GM21619 (cell line): ENCODE results near the gene NREP.
"Not testable (repeated sequence)": the region's sequence is repeated elsewhere in the genome, so short reads cannot be mapped to it uniquely, and the experiment has no call there.

Experiments
- ATAC-seq: cut with Tn5 transposase; IDR thresholded peaks from one replicate; pipeline ENCODE4 v1.9.1; 2021; ENCODE audit not compliant: unreplicated experiment

Gene NREP

DNA sequence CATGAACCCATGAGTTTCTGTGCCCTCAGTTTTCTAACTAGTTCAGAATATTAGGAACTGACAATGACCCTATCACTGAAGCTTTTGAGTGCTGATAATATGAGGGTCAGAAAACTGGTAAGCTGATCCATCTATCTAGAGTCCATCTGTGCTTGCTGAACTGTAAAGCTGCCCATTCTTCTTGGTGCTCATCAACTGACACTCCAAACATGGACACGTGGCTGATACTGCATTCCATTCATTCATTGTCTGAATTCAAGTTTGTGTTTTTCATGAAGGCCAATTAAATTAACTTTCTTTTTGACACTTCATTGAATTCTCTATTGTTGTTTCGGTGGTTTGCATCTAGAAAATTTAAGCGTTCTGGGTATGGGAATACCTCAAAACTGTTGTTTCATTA is 17.6 kb downstream of the NREP start:
- no peak for ATAC-seq

DNA sequence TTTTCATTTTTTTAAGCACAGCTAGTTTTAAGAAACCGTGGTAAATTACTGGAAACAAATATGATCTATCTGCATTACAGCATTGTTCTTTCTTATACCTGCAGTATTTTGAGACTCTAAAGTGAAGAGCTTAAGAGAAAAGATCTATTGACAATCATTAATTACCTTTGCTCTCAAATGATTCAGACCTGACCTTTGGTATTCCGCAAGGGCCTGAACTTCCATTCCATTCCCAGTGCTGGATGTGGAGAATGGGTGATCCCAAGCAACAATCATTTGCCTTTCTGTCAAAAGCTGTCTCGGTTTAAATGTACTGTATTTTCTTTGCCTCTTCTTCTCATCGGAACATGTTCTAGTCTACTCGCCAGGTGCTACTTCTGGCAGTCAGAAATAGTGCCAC is 18.9 kb downstream of the NREP start:
- no peak for ATAC-seq

DNA sequence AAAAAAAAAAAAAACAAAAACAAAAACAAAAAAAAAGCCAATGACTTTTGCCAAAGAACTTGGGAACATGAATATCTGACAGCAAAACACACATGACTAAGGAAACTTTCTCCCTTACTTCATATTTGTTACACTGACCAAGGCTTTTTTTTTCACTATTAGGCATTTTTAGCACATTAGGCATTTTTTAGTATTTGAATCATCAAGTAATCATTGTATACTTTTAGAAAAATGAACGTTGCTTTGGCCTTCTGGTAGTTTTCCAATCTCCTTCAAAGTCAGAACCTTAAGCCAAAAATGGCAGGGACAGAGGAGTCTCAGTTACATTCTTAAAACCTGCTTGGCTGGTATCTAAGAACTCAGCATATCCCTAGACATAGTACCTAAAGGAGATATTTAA is 19.3 kb downstream of the NREP start:
- ATAC-seq, result no peak

DNA sequence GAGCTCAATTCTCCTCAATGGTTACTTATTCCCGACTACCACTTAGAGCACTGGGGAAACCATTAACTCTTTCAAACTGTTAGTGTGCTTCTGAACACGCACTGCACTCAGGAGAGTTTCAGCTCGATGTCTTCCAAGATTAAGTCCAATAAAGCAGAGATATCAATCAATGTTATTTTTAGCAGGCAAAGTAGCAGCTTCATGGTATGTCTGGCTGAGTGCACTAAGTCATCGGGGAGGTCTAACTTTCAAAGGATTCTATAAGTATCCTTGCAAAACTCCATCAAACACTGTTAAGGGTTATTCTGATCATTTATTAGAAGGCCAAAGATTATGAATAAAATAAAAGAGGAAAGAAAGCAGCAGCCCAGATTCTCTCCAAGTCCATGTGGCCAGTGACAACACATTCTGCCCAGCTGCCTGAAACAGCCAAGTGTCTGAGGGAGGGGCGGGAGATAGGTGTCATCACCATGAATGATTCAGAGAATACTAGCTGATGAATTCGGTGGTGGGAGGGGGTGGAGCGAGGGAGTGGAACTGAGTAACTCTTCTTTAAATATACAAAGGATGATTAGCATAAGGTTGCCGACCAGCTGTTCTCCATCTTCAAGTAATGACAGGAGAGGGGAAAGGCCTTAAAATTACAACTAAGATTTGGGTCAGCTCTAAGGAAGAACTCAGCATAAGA is 21.3 kb downstream of the NREP start:
- no peak for ATAC-seq

DNA sequence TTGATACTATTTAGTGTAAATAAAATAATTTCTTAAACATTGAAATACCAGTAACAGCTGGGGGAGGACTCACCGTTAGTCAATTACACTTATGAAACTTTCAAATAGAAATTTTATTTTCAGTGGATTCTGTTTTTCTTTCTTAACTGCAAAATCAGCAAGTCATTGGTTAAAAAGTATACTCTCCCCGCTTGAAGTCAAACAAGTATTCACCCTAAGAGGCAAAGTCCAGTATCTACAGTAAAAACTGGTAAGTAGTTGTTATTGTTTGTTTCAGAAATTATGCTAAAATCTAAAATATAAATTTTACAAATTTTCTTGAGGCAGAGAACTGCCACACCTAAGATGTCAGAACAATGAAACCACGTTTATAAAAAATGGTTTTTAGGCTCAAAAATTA is 22.4 kb downstream of the NREP start:
- no peak for ATAC-seq

DNA sequence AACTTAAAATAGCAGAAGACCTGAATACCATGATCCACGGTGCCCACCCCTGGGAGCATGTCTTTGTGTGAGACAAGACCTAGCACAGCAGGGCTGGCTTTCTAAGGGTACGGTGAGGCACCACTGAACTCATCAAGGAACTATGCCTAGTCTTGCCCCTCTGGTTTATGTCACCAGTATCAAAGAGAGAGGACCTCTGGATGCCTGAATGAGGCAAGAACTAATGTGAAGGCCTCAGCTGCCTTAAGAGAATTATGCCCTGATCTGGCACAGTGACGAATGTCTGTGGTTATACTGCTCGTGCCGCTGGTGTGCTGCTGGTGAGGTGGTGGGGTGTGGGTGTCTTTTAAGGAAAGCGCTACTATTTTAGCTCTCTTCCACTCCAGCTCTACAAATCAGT is 23.0 kb downstream of the NREP start:
- ATAC-seq, result no peak

DNA sequence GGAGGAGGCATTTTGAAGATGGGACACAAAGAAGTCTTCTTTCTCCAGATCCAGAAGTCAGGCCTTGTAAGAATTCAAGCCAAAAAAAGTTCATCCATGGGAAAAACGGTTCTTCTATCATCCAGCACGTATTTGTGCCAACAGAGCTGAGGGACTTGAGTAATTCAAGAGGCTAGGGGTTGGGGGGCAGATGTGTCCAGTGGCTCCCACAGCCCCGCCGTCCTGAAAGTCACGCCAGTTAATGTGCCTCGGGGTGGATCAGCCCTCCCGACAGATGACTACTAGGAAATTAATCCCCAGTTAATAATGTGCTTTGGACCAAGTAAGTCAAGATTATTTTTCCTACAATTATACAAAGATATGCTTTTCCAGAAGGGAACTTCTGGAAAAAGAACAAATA is 23.4 kb downstream of the NREP start:
- no peak for ATAC-seq

DNA sequence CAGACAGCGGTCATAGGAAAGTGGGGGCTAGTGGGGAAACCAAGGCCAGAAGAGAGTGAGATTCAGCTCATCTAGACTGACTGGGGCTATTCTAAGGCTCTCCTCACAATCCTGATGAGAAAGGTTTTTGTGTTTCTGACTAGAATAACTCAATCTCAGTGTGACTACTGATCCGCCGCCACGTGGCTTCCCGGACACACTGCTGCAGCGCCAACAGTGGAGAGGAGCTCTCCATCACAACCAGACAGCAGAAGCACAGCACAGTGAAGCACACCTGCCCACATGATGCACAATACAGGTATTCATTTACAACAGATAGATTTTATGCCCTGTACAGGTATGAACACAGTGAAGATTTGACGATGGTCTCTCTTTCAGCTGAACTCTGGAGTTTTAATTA is 25.4 kb downstream of the NREP start:
- no peak for ATAC-seq

DNA sequence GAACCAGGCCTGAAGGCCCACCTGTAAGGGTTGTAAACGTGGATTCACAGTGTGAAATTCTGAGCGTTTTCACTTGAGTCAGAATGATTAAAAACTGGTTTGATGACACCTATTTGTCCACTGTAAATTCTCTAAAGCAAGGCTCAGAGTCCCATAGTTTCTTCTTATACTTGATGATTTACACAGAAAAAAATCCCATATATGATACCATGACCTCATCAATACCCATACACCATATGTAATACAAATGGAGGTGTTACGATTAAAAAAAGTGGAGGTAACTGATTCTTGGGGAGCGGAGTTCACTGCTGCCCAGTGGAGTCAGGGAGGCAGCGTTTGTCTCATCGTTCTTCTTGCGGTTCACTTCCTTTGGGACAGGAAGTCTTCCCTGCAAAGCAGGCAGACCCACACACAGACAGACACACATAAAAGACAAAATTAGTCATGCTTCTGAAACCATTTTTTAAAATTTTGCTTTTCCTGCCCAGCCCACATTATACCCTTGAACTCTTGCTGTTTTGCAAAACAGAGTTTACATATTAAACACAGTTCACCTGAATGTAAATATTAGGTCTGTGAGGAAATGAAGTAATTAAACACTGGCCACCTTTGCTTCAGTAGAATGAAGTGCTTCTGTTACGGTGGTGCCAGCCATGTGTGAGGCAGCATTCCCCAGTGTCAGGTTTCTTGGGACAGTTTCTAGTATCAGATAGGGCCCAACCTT is 26.2 kb downstream of the NREP start:
- ATAC-seq, result peak; percentile 54

DNA sequence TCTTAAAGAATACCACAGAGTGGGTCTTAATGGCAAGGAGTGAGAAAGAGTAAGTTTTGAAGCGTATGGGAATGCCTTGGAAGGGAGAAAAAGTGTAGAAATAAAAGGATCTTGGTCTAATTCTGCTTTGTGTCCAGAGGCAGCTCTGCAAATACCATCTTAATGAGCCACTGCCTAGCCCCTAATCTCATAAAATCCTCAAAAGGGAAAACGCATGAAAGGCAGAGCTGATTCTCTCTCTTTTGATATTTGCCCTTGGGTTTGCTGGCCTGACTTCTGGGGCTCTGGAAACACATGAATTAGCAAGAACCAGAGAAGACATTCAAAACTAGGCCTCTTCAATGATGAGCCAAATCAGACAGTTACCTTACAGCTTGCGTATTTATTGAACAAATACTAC is 28.1 kb downstream of the NREP start:
- no peak for ATAC-seq

DNA sequence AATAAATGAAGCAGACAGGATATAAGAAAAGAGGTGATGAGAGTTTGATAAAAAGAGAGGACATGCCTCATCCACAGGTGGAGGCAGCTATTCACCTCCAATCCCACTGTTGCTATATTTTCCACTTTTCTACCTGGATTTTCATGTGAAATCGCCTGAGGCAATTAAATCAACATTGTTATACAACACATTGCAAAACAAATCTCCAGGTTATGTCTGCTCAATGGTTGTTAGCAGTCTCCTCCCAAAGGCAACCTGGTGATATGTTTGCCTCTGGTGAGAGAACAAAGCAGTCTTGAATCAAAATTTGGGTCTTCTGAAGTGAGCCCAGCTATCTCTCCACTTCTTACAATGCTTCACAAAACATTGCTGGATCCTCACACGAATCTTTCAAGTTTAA is 30.0 kb downstream of the NREP start:
- no peak for ATAC-seq

DNA sequence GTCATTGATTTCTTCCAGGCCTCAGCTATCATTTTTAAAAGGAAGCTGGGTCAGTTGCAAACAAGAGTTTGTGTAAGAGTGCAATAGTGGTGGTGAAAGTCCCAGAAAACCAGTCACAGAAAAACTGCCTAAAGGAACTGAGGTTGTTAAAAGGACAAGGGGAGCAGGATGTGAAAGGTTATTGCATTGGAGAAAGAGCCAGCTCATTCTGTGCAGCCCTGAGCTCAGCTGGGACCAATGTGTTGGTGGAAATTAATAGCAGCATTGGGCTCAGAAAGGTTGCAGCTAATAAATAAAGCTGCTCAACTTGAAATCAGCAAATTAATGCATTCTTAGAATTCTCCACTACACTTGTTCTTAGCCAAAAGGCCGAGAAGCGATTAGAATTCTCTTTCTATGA is 34.9 kb downstream of the NREP start:
- ATAC-seq, result no peak

DNA sequence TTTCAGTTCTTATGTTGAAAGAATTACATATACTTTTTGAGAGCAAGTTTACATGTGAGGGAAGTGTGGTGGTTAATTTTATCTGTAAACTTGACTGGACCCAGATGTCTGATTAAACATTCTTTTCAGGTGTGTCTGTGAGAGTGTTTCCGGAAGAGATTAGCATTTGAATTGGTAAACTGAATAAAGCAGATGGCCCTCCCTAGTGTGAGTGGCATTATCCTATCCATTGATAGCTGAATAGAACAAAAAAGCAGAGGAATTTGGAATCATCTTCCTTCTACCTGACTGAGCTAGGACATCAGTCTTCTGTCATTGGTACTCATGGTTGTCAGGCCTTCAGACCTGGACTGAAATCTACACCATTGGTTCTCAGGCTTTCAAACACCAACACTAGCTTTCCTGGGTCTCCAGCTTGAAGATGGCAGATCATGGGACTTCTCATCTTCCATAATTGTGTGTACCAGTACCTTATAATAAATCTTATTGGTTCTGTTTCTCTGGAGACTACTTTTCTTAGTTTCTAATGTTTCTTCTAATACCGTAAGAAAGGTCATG is 36.6 kb downstream of the NREP start:
- ATAC-seq, result no peak

DNA sequence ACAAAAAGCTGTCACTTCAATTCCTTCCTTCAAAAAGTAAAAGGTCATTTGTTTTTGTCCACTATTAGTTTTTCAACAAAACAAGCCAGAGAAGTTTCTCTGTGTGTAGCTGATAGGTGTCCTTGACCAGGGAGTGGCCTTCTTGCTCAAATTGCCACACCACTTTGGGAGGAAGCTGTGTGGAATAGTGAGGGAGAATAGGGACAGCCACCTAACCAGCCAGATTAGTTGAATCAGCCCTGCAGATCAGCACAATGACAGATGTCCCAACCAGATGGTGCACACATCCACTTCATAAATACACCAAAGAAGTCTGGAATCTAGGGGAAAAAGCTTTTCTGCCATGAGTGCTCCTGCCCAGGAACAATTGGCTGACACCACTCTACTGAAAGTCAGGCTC is 37.2 kb downstream of the NREP start:
- ATAC-seq, result no peak

DNA sequence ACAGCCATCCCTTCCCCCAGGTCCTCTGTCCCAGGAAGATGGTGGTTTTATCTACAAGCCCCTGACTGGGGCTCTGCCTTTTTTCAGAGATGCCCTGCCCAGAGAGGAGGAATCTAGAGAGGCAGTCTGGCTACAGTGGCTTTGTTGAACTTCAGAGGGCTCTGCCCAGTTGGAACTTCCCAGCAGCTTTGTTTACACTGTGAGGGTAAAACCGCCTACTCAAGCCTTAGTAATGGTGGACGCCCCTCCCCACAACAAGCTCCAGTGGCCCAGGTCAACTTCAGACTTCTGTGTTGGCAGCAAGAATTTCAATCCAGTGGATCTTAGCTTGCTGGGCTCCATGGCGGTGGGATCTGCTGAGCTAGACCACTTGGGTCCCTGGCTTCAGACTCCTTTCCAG is 40.2 kb downstream of the NREP start:
- not testable (repeated sequence) for ATAC-seq

DNA sequence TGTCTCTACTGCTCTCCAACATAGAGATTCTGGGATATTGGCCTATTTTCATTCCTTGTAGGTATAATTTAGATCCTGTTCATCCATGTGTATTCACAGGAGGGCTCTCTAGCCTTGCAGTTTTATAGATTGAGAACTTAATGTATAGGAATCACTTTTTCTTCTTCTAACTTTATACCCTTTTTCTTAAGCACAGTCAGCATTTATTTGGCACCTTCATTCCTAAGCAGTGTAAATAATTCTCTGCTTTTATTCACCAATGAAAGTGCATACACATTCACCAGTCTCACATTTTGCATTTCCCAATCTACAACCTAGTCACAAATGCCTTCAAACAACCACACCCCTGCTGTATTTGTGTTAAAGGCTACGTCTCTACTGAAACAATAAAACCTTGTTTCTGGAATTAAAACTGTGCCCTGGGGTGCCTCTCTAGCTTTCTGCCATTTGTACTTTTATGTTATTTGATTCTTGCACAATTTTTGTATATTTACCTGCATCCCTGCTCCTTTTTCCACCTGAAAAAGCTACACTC is 49.3 kb downstream of the NREP start:
- no peak for ATAC-seq

DNA sequence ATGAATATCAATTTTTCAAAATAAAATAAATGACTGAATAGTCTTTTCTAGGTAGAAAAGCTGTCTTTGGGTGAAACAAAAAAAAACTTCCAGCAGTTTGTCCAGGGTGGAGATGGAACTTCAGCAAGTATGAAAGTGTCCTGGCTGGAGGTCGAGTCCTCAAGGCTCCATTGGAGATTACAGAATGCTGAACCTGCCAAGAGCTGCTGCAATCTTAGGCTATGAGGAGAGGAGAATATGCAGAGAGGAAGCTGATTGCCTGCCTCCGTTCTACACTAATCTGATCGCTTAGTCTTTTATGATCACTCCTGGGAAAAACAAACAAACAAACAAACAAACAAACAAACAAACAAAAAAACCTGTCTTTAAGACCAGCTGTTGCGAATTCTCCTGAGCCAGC is 50.6 kb downstream of the NREP start:
- no peak for ATAC-seq

DNA sequence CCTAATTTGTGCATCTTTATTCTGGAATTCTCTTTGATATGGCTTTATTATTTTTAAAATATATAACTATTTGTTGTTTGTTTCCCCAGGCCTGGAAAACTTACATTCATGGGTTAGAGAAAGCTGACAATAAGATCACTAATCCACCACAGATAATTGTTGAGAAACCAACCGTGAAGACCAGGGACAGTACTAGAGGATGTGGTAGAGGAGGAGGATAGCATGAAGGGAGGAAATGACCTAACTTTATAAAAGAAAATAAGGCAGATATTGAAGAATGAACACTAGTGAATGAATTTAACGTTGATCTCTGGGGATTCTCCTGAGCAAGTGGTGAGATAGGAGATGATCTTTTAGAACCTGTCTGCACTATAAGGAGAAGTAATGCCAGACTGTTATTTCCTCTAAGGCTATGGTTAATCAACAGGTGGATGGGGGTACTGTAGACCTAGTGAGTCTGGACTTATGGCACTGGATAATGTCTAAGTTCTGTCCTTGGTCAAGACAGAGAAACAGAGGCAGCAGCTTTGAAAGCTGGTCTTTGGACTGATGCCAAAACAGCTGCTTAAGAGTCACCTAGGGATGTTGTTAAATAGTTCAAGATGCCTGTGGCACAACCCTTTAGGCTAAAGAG is 52.4 kb downstream of the NREP start:
- ATAC-seq, result no peak

DNA sequence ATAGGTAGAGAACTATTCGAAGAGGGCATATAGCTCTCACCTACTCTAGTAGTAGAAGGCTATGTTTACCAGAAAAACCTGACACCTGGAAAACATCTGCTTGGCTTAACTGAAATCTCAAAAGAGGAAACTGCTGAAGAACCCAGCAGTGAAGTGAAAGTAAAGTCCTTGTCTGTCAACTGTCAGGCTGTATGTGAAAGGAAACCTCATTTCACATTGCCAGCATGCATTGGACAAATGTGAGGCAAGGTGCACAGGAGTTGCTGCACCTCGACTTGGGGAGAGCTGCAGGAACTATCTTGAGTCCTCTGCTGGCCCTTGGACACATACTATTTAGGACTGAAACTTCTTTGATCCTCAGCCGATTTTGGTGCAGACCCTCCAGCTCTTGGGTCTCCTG is 53.3 kb downstream of the NREP start:
- ATAC-seq, result peak; percentile 97

DNA sequence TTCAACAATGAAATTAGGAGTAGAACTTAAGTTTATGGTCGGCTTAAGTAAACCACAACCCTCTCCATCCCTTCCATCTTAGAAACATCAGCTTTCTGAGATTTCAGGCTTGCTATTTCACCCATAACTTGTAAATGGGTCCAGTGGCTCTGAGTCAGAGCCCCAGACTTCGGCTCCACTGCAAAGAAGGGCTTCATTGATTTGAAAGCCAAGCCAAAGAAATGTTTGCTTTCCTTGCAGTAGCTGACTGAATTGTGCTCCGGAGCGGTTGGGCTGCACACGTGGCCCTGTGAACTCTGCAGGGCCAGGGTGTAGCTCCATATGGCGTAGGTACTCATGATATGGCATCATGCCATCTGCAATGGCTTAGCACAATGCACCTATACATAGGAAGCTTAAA is 57.0 kb downstream of the NREP start:
- no peak for ATAC-seq

DNA sequence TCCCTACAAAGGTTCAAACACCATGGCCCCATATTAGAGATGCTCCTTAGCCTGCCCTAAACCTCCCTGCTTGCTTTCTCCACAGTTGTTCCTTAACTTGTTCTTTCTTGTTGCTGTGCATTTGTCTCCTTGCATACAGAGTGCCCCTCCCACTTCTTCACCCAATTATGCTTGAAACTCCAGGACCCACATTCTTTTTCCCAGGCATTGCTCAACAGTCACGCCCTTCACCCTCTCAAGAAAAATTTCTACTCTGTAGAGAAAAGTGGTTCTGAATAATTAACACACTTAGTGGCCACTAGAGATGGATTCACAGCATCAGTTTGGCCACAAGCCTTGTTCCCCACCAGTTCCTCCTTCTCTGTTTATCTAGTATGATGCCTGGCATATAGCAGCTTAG is 57.7 kb downstream of the NREP start:
- no peak for ATAC-seq
